Measurements from ENCODE around the gene RANBP3L.
"Not testable (repeated sequence)": the region's sequence is repeated elsewhere in the genome, so short reads cannot be mapped to it uniquely, and the experiment has no call there.

The RANBP3L gene

DNA sequence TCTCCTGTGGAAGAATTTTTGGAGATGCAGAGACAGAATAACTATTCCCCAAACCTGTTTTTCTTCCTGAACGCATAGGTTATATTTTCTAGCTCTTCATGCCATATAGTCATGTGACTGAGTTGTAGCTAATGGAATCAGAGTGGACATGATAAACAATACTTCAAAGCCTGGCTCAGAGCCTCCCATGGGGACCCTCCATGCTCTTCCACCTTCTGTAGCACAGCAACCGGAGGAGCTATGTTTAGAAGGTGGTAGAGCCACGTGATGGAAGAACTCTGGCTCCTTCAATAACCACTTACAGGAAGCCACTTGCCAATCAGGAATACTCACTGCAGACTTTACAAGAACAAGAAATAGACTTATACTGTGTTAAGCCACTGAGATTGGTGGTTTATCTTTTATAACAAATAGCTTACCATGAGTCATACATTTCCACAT is 99.2 kb downstream of the RANBP3L start:
- DNase-seq = no peak

DNA sequence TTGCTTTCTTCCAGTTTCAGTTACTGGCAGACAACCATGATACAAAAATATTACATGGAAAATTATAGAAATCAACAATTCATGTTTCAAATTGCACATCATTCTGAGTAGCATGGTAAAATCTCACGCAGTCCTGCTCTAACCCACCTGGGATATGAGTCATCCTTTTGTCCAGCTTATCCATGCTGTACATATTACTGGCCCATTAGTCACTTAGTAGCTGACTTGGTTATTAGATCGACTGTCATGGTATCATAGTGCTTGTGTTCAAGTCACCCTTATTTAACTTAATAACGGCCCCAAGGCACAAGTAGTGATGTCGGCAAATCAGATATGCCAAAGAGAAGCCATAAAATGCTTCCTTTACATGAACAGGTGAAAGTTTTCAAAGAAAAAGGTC is 101.2 kb downstream of the RANBP3L start:
- DNase-seq = no peak

DNA sequence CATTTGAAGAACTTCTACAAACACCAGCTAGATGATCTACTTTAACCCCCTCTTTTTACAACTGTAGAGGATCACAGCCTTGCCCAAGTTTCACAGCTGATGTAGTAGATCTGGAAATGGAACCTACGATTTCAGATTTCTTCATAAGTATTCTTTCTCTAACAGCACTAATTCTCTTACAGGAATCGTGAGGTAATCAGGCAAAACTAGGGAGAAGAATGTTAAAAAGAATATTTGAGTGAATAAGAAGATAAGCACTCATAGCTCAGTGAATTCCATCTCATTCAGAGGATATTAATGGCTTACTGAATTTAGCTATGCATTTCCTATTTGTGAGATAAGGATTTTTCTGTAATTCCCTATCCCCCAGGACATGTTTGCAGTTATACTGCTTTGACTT is 102.1 kb downstream of the RANBP3L start:
- DNase-seq = no peak

DNA sequence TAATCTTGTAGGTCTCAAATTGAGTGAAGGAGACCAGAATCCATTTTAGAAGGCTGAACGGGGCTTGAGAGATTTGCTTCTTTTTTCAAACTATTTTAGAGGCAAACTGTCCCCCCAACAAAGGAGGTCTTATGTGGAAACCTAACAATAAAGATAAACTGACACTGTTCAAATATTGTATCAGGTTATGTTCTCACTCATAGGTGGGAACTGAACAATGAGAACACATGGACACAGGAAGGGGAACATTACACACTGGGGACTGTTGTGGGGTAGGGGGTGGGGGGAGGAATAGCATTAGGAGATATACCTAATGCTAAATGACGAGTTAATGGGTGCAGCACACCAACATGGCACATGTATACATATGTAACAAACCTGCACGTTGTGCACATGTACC is 102.9 kb downstream of the RANBP3L start:
- not testable (repeated sequence) for DNase-seq

All from NCI-H510A (cell line).